Measurements from ENCODE around the gene BTBD2.
"Not testable (repeated sequence)": the region's sequence is repeated elsewhere in the genome, so short reads cannot be mapped to it uniquely, and the experiment has no call there.

The BTBD2 gene

GRCh38 chr19:1989513-1990229 lies 25.8 kb downstream of the BTBD2 start:
- Histone ChIP-seq H2AFZ (ENCODE audit: low read length, unreplicated experiment) (no peak overlapping the region), H3K27me3 (ENCODE audit: insufficient read depth, low read length) (no peaks in the 10 kb centered on the region), H3K36me3 (ENCODE audit: insufficient read depth, low read length) (no peaks in the 10 kb centered on the region), H3K4me1 (ENCODE audit: control insufficient read depth, insufficient read depth, low read length, unreplicated experiment) (no peaks in the 10 kb centered on the region), H3K79me2 (ENCODE audit: control insufficient read depth, insufficient read depth, low read length, unreplicated experiment) (no peaks in the 10 kb centered on the region), H3K27ac (ENCODE audit: low read depth, low read length) (no peak overlapping the region), H3K4me3 (ENCODE audit: low read depth, low read length) (no peak overlapping the region)

- H3K4me1 ChIP-seq (ENCODE audit: control insufficient read depth, insufficient read depth, low read length, unreplicated experiment); H3K36me3 ChIP-seq (ENCODE audit: insufficient read depth, low read length): not testable (repeated sequence)
Observed at GRCh38 chr19:1988464-1988863, 27.1 kb downstream of the BTBD2 start.

GRCh38 chr19:1987197-1988187 lies 28.0 kb downstream of the BTBD2 start:
- no peaks in the 10 kb centered on the region for H3K36me3 ChIP-seq (ENCODE audit: insufficient read depth, low read length)
- no peaks in the 10 kb centered on the region for H3K79me2 ChIP-seq (ENCODE audit: control insufficient read depth, insufficient read depth, low read length, unreplicated experiment)
- no peak overlapping the region for H3K27ac ChIP-seq (ENCODE audit: low read depth, low read length)
- H3K27me3 ChIP-seq (ENCODE audit: insufficient read depth, low read length): no peaks in the 10 kb centered on the region
- H3K4me3 ChIP-seq (ENCODE audit: low read depth, low read length): no peak overlapping the region
- H2AFZ ChIP-seq (ENCODE audit: low read length, unreplicated experiment): no peak overlapping the region
- H3K4me1 ChIP-seq (ENCODE audit: control insufficient read depth, insufficient read depth, low read length, unreplicated experiment): no peaks in the 10 kb centered on the region

More at GRCh38 chr19:1988464-1988863, 27.1 kb downstream of the BTBD2 start:
- not testable (repeated sequence) for H3K79me2 ChIP-seq (ENCODE audit: control insufficient read depth, insufficient read depth, low read length, unreplicated experiment); H2AFZ ChIP-seq (ENCODE audit: low read length, unreplicated experiment); H3K4me3 ChIP-seq (ENCODE audit: low read depth, low read length); H3K27ac ChIP-seq (ENCODE audit: low read depth, low read length); H3K27me3 ChIP-seq (ENCODE audit: insufficient read depth, low read length)

- Histone ChIP-seq H3K79me2 (ENCODE audit: control insufficient read depth, insufficient read depth, low read length, unreplicated experiment) (no peaks in the 10 kb centered on the region), H3K36me3 (ENCODE audit: insufficient read depth, low read length) (no peaks in the 10 kb centered on the region), H3K4me3 (ENCODE audit: low read depth, low read length) (no peak overlapping the region), H3K4me1 (ENCODE audit: control insufficient read depth, insufficient read depth, low read length, unreplicated experiment) (no peaks in the 10 kb centered on the region), H2AFZ (ENCODE audit: low read length, unreplicated experiment) (no peak overlapping the region), H3K27ac (ENCODE audit: low read depth, low read length) (no peak overlapping the region), H3K27me3 (ENCODE audit: insufficient read depth, low read length) (no peaks in the 10 kb centered on the region)
Observed at GRCh38 chr19:1986357-1987162, 29.0 kb downstream of the BTBD2 start.

GRCh38 chr19:1985588-1986356 lies 29.7 kb downstream of the BTBD2 start:
- Histone ChIP-seq H3K27ac (ENCODE audit: low read depth, low read length) (no peak overlapping the region), H3K27me3 (ENCODE audit: insufficient read depth, low read length) (no peaks in the 10 kb centered on the region), H3K4me3 (ENCODE audit: low read depth, low read length) (no peak overlapping the region), H3K4me1 (ENCODE audit: control insufficient read depth, insufficient read depth, low read length, unreplicated experiment) (no peaks in the 10 kb centered on the region), H3K36me3 (ENCODE audit: insufficient read depth, low read length) (no peaks in the 10 kb centered on the region), H2AFZ (ENCODE audit: low read length, unreplicated experiment) (no peak overlapping the region), H3K79me2 (ENCODE audit: control insufficient read depth, insufficient read depth, low read length, unreplicated experiment) (no peaks in the 10 kb centered on the region)

- Histone ChIP-seq H3K79me2 (ENCODE audit: control insufficient read depth, insufficient read depth, low read length, unreplicated experiment) (no peaks in the 10 kb centered on the region), H3K27ac (ENCODE audit: low read depth, low read length) (no peak overlapping the region)
Observed at GRCh38 chr19:1984357-1984756, 31.2 kb downstream of the BTBD2 start.

GRCh38 chr19:1981253-1981652 lies 34.3 kb downstream of the BTBD2 start:
- Histone ChIP-seq H3K4me3 (ENCODE audit: low read depth, low read length) (no peak overlapping the region), H3K4me1 (ENCODE audit: control insufficient read depth, insufficient read depth, low read length, unreplicated experiment) (no peaks in the 10 kb centered on the region), H3K27ac (ENCODE audit: low read depth, low read length) (no peak overlapping the region), H3K27me3 (ENCODE audit: insufficient read depth, low read length) (no peaks in the 10 kb centered on the region), H3K36me3 (ENCODE audit: insufficient read depth, low read length) (no peaks in the 10 kb centered on the region), H3K79me2 (ENCODE audit: control insufficient read depth, insufficient read depth, low read length, unreplicated experiment) (no peaks in the 10 kb centered on the region), H2AFZ (ENCODE audit: low read length, unreplicated experiment) (no peak overlapping the region)

More at GRCh38 chr19:1984357-1984756, 31.2 kb downstream of the BTBD2 start:
- Histone ChIP-seq H2AFZ (ENCODE audit: low read length, unreplicated experiment) (no peak overlapping the region), H3K27me3 (ENCODE audit: insufficient read depth, low read length) (no peaks in the 10 kb centered on the region), H3K4me1 (ENCODE audit: control insufficient read depth, insufficient read depth, low read length, unreplicated experiment) (no peaks in the 10 kb centered on the region), H3K4me3 (ENCODE audit: low read depth, low read length) (no peak overlapping the region), H3K36me3 (ENCODE audit: insufficient read depth, low read length) (no peaks in the 10 kb centered on the region)

GRCh38 chr19:1980809-1981181 lies 34.7 kb downstream of the BTBD2 start:
- Histone ChIP-seq H3K27ac (ENCODE audit: low read depth, low read length) (no peak overlapping the region), H3K36me3 (ENCODE audit: insufficient read depth, low read length) (no peaks in the 10 kb centered on the region)

GRCh38 chr19:1980091-1980808 lies 35.3 kb downstream of the BTBD2 start:
- Histone ChIP-seq H3K4me1 (ENCODE audit: control insufficient read depth, insufficient read depth, low read length, unreplicated experiment) (no peaks in the 10 kb centered on the region), H3K27ac (ENCODE audit: low read depth, low read length) (no peak overlapping the region), H3K36me3 (ENCODE audit: insufficient read depth, low read length) (no peaks in the 10 kb centered on the region)

More at GRCh38 chr19:1980809-1981181, 34.7 kb downstream of the BTBD2 start:
- H2AFZ ChIP-seq (ENCODE audit: low read length, unreplicated experiment): no peak overlapping the region
- no peak overlapping the region for H3K4me3 ChIP-seq (ENCODE audit: low read depth, low read length)
- H3K4me1 ChIP-seq (ENCODE audit: control insufficient read depth, insufficient read depth, low read length, unreplicated experiment): no peaks in the 10 kb centered on the region
- H3K79me2 ChIP-seq (ENCODE audit: control insufficient read depth, insufficient read depth, low read length, unreplicated experiment): no peaks in the 10 kb centered on the region
- H3K27me3 ChIP-seq (ENCODE audit: insufficient read depth, low read length): no peaks in the 10 kb centered on the region

More at GRCh38 chr19:1980091-1980808, 35.3 kb downstream of the BTBD2 start:
- H3K27me3 ChIP-seq (ENCODE audit: insufficient read depth, low read length): no peaks in the 10 kb centered on the region
- no peaks in the 10 kb centered on the region for H3K79me2 ChIP-seq (ENCODE audit: control insufficient read depth, insufficient read depth, low read length, unreplicated experiment)
- H2AFZ ChIP-seq (ENCODE audit: low read length, unreplicated experiment): no peak overlapping the region
- H3K4me3 ChIP-seq (ENCODE audit: low read depth, low read length): no peak overlapping the region
